ENCODE measurements around the gene FIGNL2.

Gene FIGNL2

GRCh38 chr12:51785906-51786305, 62.6 kb downstream of the FIGNL2 start:
- no peak overlapping the region for H3K4me3 ChIP-seq (ENCODE audit: low read depth, low read length)
- no peak for DNase-seq (ENCODE audit: low read depth)
- in situ Hi-C loops (cut with HindIII; ENCODE audit: low sequenced_read_pairs): no loop called here
- TF ChIP-seq, protein P1, sequence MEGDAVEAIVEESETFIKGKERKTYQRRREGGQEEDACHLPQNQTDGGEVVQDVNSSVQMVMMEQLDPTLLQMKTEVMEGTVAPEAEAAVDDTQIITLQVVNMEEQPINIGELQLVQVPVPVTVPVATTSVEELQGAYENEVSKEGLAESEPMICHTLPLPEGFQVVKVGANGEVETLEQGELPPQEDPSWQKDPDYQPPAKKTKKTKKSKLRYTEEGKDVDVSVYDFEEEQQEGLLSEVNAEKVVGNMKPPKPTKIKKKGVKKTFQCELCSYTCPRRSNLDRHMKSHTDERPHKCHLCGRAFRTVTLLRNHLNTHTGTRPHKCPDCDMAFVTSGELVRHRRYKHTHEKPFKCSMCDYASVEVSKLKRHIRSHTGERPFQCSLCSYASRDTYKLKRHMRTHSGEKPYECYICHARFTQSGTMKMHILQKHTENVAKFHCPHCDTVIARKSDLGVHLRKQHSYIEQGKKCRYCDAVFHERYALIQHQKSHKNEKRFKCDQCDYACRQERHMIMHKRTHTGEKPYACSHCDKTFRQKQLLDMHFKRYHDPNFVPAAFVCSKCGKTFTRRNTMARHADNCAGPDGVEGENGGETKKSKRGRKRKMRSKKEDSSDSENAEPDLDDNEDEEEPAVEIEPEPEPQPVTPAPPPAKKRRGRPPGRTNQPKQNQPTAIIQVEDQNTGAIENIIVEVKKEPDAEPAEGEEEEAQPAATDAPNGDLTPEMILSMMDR (IDR thresholded peaks at IDR 0.05; ENCODE audit: low read depth, low read length, missing control alignments): no peak

DNA sequence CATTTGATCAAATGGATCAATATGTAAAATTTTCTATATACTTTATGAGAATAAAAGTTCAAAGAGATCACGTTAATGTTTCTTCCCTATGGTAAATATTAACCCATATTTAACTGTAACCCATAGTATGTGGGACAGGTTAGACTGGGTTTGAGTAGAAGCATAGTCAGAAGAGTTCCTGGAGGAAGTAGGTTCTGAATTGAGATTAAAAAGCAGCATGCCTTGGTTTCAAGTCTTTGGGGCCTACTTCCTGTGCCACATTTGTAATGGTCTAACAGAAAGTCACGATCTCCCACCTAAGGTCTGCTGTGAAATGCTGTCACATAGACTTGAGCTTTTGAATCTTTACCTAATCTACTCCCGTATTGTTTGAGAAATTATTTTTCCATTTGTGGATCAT, 63.8 kb downstream of the FIGNL2 start:
- TF ChIP-seq, protein P1 (IDR thresholded peaks at IDR 0.05; ENCODE audit: low read depth, low read length, missing control alignments): no peak
- no peak overlapping the region for H3K4me3 ChIP-seq (ENCODE audit: low read depth, low read length)
- in situ Hi-C loops (cut with HindIII; ENCODE audit: low sequenced_read_pairs): no loop called here
- DNase-seq (ENCODE audit: low read depth): no peak

DNA sequence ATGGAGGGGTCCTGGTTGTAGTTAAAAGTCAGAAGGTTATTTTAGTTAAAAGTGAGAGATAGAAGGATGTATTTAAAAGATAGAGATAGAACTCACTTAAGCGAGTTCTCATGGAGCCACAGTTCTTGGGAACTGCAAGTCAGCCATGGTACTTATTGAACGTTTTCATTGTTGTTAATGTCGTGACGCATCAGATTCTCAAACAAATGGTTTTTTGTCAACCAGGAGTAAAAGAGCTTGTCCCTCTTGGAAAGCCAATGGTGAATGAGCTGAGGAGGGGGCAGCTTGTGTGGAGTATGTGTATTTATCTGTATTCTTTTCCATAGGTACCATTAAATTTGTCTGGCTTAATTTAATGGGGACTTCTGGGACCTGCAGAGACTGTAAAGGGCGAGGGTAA, 68.6 kb downstream of the FIGNL2 start:
- DNase-seq (ENCODE audit: low read depth): no peak
- in situ Hi-C loops (cut with HindIII; ENCODE audit: low sequenced_read_pairs): no loop called here
- TF ChIP-seq, protein P1 (IDR thresholded peaks at IDR 0.05; ENCODE audit: low read depth, low read length, missing control alignments): no peak
- H3K4me3 ChIP-seq (ENCODE audit: low read depth, low read length): no peak overlapping the region

GRCh38 chr12:51777973-51778372, 70.5 kb downstream of the FIGNL2 start:
- no peak overlapping the region for H3K4me3 ChIP-seq (ENCODE audit: low read depth, low read length)
- DNase-seq (ENCODE audit: low read depth): no peak
- in situ Hi-C loops (cut with HindIII; ENCODE audit: low sequenced_read_pairs): no loop called here
- TF ChIP-seq, protein P1 (IDR thresholded peaks at IDR 0.05; ENCODE audit: low read depth, low read length, missing control alignments): no peak

GRCh38 chr12:51777457-51777856, 71.1 kb downstream of the FIGNL2 start:
- TF ChIP-seq, protein P1 (IDR thresholded peaks at IDR 0.05; ENCODE audit: low read depth, low read length, missing control alignments): no peak

GRCh38 chr12:51774933-51775332, 73.6 kb downstream of the FIGNL2 start:
- DNase-seq (ENCODE audit: low read depth): no peak
- TF ChIP-seq, protein P1 (IDR thresholded peaks at IDR 0.05; ENCODE audit: low read depth, low read length, missing control alignments): no peak
- in situ Hi-C loops (cut with HindIII; ENCODE audit: low sequenced_read_pairs): no loop called here
- H3K4me3 ChIP-seq (ENCODE audit: low read depth, low read length): no peak overlapping the region

More at GRCh38 chr12:51777457-51777856, 71.1 kb downstream of the FIGNL2 start:
- in situ Hi-C loops (cut with HindIII; ENCODE audit: low sequenced_read_pairs): no loop called here
- no peak overlapping the region for H3K4me3 ChIP-seq (ENCODE audit: low read depth, low read length)
- no peak for DNase-seq (ENCODE audit: low read depth)
